Left kidney (tissue), 2 donors: ENCODE data around the gene PNKD. TPM values are rescaled to one million over a fixed set of nuclear protein-coding genes. Genes with fewer than 3 reads are reported as not detected.
A peak's percentile ranks its signal among the peaks of the same experiment; 100 is the strongest.
"Not testable (repeated sequence)": the region's sequence is repeated elsewhere in the genome, so short reads cannot be mapped to it uniquely, and the experiment has no call there.

ENCODE experiments used
- DNase-seq: peaks from one replicate; pipeline ENCODE4 v3.0.0-alpha.2; 2013
- polyA plus RNA-seq: library from polyadenylated mRNA; unstranded; fragments of 120-200 nt; gene quantifications from one replicate; pipeline ENCODE4 v1.2.1, GENCODE V29; 2013; ENCODE audit not compliant: insufficient read length

The PNKD gene
- polyA plus RNA-seq, 1 donor: 86.6 TPM

DNA sequence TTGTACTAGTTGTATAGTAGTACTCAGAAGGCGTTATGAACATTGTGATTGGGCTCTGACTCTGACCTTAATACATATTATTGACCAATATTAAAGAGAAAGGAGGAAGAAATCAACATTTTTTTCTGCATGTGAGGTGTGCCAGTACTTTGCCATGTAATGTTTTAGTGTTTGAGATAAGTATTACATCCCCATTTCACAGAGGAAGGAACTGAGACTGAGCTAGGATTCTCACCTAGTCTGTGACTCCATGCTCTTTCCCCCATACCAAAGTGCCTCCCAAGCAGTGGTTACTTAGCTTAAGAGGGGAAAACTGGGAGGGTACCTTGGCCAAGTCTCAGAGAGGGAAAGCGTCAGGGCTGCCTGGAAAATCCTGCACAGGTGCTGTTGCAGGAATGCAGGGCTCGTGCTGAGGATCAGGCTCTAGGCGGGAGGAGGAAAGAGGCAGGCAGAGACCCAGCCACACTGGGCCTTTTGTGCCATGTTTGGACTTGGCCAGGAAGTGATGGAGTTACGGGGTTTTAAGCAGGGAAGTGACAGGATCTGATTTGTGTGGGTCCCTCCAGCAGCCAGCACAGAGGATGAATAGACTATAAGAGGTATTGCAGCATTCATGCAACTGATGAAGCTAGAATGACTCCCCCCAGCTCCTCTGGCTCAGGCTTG lies 1.7 kb downstream of the PNKD start:
- no peak for DNase-seq

DNA sequence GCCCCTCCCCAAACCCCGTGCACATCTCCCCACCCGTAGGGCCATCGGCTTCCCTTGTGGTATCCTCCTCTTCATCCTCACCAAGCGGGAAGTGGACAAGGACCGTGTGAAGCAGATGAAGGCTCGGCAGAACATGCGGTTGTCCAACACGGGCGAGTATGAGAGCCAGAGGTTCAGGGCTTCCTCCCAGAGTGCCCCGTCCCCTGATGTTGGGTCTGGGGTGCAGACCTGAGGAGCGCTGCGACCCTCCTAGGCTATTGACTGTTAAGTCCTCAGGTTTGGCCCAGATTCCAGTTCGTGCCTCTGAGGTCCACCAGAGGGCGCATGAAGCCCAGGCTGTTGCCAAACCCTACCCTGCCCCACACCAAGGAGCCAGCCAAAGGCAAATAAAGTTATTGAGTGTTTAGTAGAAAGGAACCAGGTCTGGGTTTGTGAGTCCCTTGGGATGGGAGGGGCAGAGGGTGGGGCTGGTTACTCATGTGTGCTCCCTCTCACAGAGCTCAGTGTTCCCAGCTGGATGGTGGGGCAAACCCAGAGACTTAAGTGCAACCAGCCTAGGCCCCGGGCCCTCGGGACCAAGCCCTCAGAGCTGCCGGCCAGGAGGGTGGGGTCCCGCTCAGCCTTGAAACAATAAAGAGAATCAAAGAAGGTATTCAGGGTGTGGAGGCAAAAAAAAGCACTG lies 2.4 kb downstream of the PNKD start:
- peak; percentile 77 for DNase-seq

DNA sequence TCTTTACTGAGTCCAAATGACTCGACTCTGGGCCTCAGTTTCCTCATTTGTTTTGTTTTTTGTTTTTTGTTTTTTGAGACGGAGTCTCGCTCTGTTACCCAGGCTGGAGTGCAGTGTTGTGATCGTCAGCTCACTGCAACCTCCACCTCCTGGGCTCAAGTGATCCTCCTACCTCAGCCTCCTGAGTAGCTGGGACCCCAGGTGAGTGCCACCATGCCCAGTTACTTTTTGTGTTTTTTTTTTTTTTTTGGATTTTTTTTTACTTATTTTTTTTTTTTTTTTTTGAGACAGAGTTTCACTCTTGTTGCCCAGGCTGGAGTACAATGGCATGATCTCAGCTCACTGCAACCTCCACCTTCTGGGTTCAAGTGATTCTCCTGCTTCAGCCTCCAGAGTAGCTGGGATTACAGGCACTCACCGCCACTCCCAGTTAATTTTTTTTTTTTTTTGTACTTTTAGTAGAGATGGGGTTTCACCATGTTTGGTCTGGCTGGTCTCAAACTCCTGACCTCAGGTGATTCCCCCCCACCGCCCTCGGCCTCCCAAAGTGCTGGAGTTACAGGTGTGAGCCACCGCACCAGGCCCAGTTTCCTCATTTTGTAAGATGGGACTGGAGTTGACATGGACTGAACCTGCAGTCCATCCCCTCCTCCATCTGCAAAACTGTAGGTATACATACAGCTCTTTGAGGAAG lies 3.0 kb downstream of the PNKD start:
- not testable (repeated sequence) for DNase-seq

DNA sequence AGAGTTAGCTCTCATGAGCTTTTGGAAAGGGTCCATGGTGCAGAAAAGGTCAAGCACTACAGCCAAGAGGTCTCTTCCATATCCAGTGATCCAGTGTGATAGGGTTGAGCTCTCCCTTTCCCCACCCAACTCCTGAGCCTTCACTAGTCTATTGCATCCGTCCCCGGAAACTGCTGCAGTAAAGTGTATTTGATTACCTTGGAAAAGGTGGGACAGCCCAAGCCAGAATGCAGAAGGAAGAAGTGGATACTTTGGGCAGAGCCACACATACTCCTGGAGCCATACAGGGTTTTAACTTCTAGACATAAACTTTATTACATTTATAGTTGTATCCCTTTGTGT lies 3.6 kb downstream of the PNKD start:
- DNase-seq: no peak

DNA sequence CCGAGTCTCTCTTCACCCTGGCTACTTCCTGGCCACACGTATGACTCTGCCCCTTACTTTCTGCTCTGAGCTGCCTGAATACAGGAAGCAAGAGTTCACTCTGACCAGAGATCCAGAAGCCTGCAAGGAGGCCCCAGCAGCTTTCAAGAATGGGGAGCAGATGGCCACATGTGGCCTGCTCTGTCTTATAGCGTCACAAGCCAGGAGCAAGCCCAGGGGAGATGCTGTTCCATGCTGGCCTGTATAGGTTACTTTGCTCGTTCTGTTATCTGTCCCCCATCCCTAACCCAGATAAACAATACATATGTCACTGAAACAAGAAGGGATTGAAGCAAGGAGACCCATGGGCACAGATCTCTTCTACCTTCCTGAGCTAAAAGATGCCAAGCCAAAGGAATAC lies 4.3 kb downstream of the PNKD start:
- no peak for DNase-seq

DNA sequence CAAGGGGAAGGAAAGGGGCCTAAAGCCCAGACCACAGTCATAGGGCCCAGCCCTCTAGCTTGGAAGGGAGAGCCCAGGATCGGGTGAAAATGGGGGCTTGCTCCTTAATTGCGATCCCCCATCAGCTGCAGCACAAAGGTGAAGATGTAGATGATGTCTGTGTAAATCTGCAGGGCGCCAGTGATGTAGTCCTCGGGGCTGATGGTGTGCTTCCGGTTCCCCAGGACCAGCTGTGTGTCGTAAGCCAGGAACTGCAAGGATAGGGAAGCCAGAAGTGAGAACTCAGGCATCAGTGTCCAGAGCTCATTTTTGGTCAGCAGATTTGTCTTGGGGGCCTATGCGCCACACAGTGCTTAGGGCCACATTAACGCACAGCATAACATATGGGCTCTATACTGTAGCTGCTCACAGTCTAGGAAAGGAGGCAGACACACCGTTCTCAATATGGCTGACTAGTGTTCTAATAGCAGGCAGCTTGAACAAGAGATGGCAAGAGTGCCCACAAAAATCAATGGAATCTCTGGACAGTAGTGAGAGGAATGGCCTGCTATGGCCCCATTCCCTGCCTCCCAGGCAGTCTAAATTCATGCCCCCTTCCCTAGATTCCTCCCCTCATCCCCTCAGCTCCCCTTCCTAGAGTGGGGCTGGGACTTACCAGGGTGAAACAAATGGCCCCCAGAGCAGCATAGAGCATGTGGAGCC lies 5.2 kb downstream of the PNKD start:
- DNase-seq: no peak

DNA sequence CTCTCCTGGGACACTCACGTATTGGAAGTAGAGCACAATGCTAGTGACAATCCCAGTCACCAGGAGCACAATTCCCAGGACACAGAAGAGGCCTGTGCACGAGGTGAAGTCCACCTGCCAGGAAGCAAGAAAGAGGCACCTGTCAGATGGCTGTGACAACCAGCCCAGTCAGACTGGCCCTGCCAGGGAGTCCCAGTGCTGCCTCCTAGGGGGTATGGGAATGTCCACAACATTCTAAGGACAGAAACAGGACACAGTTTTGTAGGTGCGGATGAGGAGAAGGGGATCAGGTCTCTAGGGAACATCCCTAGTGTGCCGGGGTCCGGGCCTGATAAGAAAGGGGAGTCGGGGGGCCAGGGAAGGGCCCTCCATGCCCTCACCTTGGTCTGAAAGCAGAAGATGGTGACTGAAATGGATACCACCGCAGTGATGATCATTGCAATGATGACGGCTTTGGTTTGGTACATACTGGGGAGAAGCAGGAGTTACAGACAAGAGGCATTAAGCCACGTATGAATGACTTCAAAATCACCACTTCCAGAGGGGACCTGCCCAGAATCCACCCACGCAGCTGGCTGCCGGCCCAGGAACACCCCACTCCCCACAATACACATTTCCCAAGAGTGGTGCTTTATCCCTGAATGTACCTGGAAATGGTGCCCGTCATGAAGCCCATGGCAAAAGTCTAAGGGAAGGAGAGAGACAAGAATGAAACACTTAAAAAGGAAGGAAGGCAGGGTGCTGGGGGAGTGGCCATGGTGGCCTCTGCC lies 6.9 kb downstream of the PNKD start:
- no peak for DNase-seq

DNA sequence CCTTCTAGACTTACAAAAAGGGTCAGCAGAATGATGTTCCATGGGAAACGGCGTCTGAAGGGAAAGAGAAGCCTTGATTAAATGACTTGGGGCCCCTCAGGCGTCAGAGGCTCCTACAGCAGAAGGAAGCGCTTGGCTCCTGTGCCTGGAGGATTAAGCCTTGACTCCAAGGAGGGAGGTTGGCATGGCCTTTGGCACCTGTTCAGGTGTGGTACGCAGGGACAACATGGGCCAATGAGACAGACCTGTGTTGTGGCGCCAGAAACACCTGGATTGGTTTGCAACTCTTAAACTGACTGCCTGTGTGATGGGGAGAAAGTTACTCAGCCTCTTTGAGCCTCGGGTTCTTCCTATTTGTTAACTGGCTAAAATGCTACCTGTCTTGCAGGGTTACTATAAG lies 7.6 kb downstream of the PNKD start:
- DNase-seq: no peak

DNA sequence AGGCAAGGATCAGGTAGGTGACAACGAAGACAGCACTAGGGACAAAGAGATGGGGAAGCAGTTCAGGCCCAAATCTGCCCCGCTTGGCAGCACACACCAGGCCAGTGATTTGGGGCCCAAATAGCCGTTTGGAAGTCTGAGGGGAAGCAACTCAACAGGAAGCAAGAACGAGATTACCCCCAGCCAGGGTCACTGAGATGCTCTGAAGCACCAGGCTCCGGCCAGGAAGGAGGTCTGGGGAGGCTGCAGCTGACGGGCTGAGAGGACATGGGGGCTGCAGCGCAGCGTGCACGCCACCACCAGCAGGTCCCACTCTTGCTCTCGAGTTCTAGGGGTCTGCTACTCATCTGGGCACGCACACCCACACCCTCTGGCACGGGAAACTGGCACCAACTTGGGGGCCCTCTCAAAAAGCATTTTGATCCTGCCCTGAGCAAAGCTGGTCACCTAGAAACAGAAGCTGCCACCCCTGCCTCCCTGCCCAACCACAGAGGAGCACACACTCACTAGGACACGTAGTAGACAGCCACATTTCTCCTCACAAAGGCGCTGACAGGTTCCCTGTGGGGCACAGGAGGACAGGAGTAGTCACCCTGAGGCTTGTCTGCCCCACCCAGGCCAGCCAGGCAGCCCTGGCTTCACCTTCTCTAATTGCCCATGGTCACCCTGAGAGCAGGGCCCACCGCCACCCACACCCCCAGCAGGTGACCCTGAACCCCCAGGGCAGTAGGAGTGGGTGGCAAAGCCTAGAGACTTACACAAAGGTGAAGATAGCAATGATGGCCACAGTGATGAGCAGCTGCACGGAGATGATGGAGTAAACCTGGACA lies 8.4 kb downstream of the PNKD start:
- DNase-seq: no peak

DNA sequence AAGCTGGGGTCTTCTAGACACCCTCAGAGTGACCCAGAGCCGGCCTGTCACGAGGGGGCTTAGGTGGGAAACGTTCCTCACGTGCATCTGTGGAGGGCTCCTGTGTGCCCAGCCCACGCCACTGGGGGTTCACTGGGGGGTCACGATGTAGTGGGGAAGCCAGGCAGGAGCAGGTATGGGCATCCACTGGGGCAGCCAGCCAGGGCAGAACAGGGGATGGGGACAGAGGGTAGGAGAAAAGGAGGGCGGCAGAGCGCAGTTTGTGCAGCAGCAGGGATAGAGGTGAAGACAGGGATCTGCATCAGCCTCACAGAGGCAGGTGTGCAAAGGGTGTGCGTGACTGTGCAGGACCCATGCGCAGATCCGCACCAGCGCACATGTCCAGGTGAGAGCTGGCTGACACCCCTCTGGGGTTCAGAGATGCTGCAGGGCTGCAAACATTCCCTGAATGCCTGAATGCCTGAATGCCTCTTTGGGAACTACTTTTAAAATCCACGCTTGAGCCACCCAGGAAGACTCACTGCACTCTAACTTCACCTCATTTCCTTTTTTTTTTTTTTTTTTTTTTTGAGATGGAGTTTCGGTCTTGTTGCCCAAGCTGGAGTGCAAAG lies 10.0 kb downstream of the PNKD start:
- DNase-seq: no peak

DNA sequence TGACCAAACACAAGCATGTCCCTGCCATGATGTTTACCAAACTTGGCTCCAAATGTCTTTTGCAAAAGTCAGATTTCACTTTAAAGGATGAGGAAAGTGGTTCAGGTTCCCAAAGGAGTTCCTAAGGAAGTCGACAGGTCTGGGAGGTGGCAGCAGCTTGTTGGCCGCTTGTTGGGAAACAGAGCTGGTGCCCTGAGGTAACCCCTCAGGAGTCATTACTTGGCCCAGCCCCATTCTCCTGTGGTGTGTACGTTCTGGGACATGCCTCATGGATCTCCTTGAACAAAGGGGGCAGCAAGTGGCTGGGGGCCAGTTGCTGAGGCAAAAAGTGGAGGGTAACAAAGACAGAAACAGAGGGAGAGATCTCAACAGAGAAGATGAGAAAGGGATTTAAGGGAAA lies 11.1 kb downstream of the PNKD start:
- DNase-seq: no peak

DNA sequence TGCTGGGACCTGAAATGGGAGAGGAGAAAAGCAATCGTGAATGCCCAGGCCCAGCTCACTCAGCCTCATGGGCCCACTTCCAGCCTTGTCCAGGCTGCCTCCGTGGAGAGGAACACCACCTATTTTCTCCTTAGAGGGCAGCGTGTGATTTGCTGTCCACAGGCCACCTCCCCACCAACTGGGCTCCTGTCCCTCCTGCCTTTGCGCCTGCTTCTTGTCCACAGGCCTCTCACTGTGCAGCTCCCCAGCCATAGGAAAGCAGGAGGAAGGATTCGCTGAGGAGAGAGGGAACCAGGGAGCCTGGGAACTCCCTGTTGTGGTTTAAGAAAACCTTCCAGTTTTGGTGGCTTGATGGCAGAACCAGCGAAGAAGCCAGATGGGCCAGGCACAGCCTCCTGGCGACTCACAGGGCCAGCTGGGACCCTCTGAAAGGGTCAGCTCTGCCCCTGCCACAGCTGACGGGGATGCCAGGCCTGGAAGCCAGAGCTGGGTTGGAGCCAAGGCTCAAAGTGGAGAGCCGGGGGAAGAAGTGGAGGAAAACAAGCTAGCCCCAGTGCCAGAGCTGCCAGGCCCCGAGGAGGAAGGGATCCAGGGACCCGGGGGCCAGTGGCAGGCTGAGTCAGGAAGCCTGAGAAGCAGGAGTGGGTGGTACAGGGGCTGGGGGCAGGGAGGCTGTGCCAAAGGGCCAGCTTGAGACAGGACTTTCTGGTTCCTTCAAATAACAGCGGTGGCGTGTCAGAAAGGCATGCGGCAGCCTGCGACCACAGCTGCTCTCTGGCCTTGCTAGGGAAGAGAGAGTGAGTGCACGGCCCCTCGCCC lies 12.1 kb downstream of the PNKD start:
- no peak for DNase-seq

DNA sequence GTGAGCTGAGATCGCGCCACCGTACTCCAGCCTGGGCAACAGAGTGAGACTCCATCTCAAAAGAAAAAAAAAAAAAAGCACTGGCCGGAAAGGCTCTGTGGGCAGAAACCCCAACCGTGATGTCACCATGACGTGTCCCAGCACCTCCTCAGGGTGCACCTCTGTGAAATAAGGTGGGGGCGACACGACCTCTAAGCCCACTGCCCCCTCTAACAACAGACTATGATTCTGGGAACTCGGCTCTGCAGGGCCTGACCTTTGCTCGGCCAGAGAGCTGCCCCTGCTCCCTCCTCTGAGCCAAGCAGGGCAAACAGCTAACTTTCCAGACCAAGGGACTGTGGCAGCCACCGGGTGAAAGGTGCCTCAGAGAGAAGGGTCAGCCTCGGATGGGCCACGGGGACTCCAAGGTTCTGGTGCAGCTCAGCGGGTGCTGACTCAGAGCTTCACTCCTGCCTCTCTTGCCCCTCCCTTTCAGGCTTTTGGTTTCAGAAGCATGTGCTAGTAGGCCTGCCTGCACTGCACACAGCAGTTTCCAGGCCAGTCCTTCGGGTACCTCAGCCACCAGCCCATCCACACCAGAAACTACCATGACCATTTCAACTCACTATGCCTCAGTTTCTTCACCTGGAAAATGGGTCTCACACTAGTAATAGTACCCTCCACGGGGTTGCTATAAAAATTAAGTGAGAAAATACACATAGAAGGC lies 13.9 kb downstream of the PNKD start:
- DNase-seq: no peak

DNA sequence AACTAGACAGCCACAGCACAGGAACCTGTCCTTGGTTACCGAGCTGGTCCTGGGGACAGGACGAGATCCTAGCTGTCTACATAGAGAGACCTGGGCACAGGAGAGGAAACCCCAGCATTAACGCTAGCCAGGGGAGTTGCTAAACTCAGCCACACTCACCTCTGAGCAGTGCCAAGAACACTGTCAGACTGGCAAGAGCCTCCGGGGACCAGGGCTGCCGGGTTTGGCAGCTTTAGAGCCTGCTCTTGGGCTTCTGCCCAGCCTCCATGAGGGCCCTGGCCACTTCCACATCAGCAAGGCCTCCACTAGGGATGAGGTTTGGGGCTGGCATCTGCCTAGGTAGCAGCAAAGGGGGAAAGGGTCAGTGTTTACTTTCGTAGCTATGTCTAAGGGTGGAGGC lies 15.3 kb downstream of the PNKD start:
- no peak for DNase-seq

DNA sequence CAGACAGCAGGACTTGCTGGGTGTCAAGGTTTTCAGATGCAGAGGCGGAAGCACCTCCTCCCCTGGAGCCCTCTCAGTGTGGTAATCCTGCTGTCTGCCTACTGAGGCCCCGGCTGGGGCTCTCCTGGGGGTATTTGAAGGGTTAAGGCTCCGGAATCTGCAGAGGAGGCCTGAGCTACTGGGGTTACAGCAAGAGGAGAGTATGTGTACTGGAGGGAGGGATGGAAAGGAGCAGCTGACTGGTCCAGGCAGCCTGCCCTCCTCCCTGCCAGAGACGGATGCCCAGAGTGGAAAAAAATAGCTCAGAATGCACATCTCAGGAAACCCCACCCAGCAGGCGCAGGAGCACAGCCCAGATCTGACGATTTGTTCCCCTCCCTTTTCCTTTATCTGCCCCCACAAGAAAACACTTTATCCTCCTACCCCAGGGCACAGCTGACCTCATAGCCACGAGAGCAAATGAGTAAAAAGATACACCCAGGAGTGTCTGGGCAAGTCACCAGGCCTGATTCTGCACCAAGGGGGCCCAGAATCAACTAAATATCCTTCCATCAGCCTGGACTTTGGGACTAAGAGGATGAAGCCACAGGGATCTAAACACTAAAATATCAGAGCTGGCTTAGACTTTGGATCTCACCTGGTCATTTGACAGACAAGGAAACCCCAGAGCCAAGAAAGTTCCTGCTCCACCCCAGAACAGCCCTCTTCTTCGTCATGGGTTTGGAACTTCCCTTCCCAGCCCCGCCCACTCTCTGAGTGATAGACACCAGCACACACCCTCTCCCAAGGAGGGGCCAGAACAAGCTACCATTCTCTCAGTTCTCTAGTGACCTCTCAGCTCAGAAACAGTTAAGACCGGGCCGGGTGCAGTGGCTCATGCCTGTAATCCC lies 16.5 kb downstream of the PNKD start:
- peak; percentile 64 for DNase-seq

DNA sequence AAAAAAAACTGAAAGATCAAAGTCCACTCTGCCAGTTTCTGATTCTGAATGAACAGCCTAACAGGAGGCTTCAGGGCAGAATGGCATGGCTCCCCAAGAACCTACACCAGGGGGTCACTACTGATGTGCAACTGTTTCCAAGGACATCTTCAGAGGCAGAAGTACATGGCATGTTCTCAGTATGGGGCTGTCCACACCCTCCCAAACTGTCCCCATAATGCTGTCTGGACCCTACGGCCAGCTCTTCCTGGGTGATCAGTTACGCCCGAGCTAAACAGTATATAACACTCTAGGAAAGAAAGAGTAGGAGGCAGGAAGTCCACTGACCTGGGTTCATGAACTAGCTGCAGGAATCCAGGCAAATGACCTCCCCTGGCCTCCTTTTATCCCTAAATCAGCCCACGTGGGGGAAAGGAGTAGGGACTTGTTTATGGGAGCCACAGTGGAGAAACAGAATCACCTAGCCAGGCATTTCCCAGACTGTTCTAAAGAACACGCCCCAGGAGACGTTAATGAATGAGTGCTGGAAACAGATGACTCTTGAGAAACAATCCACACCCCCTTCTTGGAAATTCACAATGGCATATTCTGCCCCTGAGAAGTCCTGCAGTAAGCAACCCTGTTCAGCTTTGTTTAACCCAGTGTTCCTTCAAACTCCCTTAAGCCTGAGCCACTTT lies 19.5 kb downstream of the PNKD start:
- no peak for DNase-seq
